DOHH2 (cell line): ENCODE data around the gene SIK3.

Experiments used
- CTCF ChIP-seq: fragments of 200-600 bp; sonication (generic); IDR thresholded peaks from one replicate; pipeline ENCODE4 v1.5.1; 2014; ENCODE audit warnings: antibody characterized with exemption, mild to moderate bottlenecking, low read depth, low read length; ENCODE audit not compliant: poor library complexity, severe bottlenecking
- EZH2phosphoT487 ChIP-seq: fragments of 200-600 bp; sonication (generic); IDR thresholded peaks from 2 replicates; pipeline ENCODE4 v1.6.1; 2017; ENCODE audit warnings: borderline replicate concordance, mild to moderate bottlenecking, antibody characterized with exemption, low read length, moderate library complexity, mixed read lengths

DNA sequence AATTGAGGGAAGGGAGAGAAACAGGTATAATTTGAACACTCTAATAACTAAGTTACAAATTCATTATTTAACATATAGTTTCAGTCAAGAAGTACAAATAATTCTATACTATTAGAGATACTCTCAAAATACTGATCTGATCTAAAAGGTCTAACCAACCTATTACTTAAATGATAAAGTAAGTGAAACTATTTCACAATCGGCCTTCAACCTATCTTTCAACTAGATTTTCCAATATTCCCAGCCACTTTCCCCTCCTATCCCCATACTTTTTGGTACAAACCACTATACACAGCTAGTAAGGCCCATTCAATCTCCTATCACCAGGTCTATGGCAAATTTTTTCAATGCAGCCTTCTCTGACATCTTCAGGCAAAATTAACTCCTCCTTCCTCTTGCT, 106.7 kb downstream of the SIK3 start:
- TF ChIP-seq CTCF = no peak
- TF ChIP-seq EZH2phosphoT487 = no peak
